Sigmoid colon (tissue), 7 donors: ENCODE measurements around the gene ARL5A. TPM values are rescaled to one million over a fixed set of nuclear protein-coding genes. Genes with fewer than 3 reads are reported as not detected.

Experiments used
- DNase-seq: peaks from one replicate; pipeline ENCODE4 v3.0.0-alpha.2; 2019
- H3K27ac ChIP-seq, 4 donors: fragments of 200-600 bp; sonication (generic); one replicate each; pipeline ENCODE4 v1.5.1; 2016 to 2019; ENCODE audit warnings: mild to moderate bottlenecking in 1 of 4
- H3K27me3 ChIP-seq, 3 donors: fragments of 200-600 bp; sonication (generic); one replicate each; pipeline ENCODE4 v1.5.1; 2019; ENCODE audit warnings: mild to moderate bottlenecking in 1 of 3
- H3K36me3 ChIP-seq, 4 donors: fragments of 200-600 bp; sonication (generic); one replicate each; pipeline ENCODE4 v1.5.1; 2016 to 2019
- H3K4me1 ChIP-seq, 4 donors: fragments of 200-600 bp; sonication (generic); one replicate each; pipeline ENCODE4 v1.5.1; 2017 to 2019
- H3K4me3 ChIP-seq, 4 donors: fragments of 200-600 bp; sonication (generic); one replicate each; pipeline ENCODE4 v1.5.1; 2017 to 2019; ENCODE audit warnings: mild to moderate bottlenecking in 2 of 4, moderate library complexity in 1 of 4
- H3K9me3 ChIP-seq, 4 donors: fragments of 200-600 bp in 3 of 4; sonication (generic) in 3 of 4; one replicate each; pipeline versions ENCODE4 v1.5.1 to v1.6.1; 2013 to 2019
- EP300 ChIP-seq, 4 donors: sonication (generic); formaldehyde crosslinking; IDR thresholded peaks; one replicate each; pipeline ENCODE4 v1.6.1; 2017; ENCODE audit warnings: antibody characterized with exemption in 4 of 4
- POLR2A ChIP-seq, 2 donors: fragments of 450-650 bp; IDR thresholded peaks; one replicate each; pipeline ENCODE4 v1.6.1; 2016; ENCODE audit warnings: antibody characterized with exemption in 2 of 2, mild to moderate bottlenecking in 2 of 2, moderate library complexity in 2 of 2
- POLR2AphosphoS5 ChIP-seq, 4 donors: sonication (generic); formaldehyde crosslinking; IDR thresholded peaks; one replicate each; pipeline ENCODE4 v1.6.1; 2017; ENCODE audit warnings: antibody characterized with exemption in 4 of 4
- WGBS, 2 donors: extraction: QIAGEN DNeasy Blood & Tissue Kit; methylation state at CpG; one replicate each; pipeline ENCODE4 v1.1.7; 2013; 5-methylcytosine and 5-hydroxymethylcytosine counted together
- intact Hi-C: fragments of 100-400 bp; cut with DNase I; formaldehyde crosslinking; loops from one replicate; pipeline ENCODE4 v1.15.1; 2023
- polyA plus RNA-seq, 3 donors: library from polyadenylated mRNA; stranded (reverse); fragments of 200-250 nt; gene quantifications; one replicate each; pipeline ENCODE4 v1.2.3, GENCODE V29; 2013
- total RNA-seq, 4 donors: library from RNA; depleted of rRNA; stranded (reverse); fragments of >200 nt; gene quantifications; one replicate each; pipeline ENCODE4 v1.1.0, GENCODE V29; 2016
- TF ChIP-seq, protein P1 (sequence below), 4 experiments: fragments of 450-650 bp in 3 of 4; fragments of 200-600 bp in 1 of 4; IDR thresholded peaks; one replicate each; pipeline ENCODE4 v1.5.1; 2016 to 2019; ENCODE audit warnings: antibody characterized with exemption in 4 of 4, mild to moderate bottlenecking in 3 of 4, moderate library complexity in 2 of 4
- donor health status: healthy with polysubstance abuse.
- donor health status: Bipolar disorder and iron deficiency.
- donor health status: healthy.

Gene ARL5A
- total and polyA plus RNA-seq, 7 donors: 12.7 to 46.4 (median 41.3) TPM

DNA sequence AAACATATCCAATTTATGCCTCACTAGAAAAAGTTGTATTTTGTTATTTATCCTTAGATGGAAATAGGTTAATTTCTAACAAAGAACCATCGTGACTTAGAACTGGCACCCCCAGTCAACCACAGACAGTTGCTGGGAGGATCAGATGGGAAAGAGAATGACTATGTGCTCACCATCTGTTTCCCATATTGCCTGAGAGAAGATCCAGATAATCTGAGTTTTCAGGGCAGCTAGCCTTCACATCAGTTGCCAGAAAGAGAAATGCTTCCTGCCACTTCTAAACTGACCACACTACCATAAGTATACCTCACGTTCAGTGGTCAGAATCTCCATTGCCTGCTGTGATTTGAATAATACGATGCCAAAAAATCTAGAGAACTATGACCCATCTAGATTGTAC, 65.5 kb downstream of the ARL5A start:
- Histone ChIP-seq H3K4me1 (peaks cover 0 to 3% (median 1%) of the 10 kb centered on the region in 4 donors), H3K36me3 (no peaks in the 10 kb centered on the region), H3K27me3 (no peaks in the 10 kb centered on the region), H3K4me3 (no peak overlapping the region), H3K9me3 (no peaks in the 10 kb centered on the region), H3K27ac (no peak overlapping the region)
- TF ChIP-seq POLR2A (IDR thresholded peaks at IDR 0.05): no peak
- TF ChIP-seq POLR2AphosphoS5 (IDR thresholded peaks at IDR 0.05): no peak
- TF ChIP-seq, protein P1, sequence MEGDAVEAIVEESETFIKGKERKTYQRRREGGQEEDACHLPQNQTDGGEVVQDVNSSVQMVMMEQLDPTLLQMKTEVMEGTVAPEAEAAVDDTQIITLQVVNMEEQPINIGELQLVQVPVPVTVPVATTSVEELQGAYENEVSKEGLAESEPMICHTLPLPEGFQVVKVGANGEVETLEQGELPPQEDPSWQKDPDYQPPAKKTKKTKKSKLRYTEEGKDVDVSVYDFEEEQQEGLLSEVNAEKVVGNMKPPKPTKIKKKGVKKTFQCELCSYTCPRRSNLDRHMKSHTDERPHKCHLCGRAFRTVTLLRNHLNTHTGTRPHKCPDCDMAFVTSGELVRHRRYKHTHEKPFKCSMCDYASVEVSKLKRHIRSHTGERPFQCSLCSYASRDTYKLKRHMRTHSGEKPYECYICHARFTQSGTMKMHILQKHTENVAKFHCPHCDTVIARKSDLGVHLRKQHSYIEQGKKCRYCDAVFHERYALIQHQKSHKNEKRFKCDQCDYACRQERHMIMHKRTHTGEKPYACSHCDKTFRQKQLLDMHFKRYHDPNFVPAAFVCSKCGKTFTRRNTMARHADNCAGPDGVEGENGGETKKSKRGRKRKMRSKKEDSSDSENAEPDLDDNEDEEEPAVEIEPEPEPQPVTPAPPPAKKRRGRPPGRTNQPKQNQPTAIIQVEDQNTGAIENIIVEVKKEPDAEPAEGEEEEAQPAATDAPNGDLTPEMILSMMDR (IDR thresholded peaks at IDR 0.05): no peak
- no peak for TF ChIP-seq EP300 (IDR thresholded peaks at IDR 0.05)
- WGBS, 2 donors: 52 to 63% methylated on average over 3 of the region's 3 CpGs
- DNase-seq: no peak
- intact Hi-C loops: no loop called here

DNA sequence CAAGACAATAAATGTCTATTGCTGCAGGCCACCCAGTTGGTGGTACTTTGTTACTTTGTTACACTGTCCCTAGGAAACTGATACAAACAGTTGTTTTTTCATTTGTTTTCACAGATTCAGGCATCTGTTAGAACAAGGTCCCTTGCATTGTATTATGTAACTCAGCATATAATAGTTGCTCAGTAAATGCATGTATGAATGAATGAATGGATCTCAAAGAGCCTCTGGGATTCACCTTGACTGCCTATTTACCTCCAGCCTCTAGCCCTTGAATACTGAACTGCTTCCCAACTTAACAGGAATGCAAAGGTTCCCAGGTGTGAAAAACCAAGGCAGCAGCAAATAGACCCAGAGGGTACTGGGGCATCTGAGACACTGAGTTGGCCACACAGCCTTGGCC, 66.5 kb downstream of the ARL5A start:
- Histone ChIP-seq H3K9me3 (no peaks in the 10 kb centered on the region), H3K36me3 (no peaks in the 10 kb centered on the region), H3K4me3 (no peak overlapping the region), H3K27me3 (no peaks in the 10 kb centered on the region), H3K4me1 (peaks cover 0 to 6% (median 2%) of the 10 kb centered on the region in 4 donors), H3K27ac (no peak overlapping the region)
- DNase-seq: no peak
- TF ChIP-seq, protein P1 (IDR thresholded peaks at IDR 0.05): no peak
- TF ChIP-seq POLR2AphosphoS5 (IDR thresholded peaks at IDR 0.05) (no peak), EP300 (IDR thresholded peaks at IDR 0.05) (no peak), POLR2A (IDR thresholded peaks at IDR 0.05) (no peak)
- intact Hi-C loops: no loop called here

DNA sequence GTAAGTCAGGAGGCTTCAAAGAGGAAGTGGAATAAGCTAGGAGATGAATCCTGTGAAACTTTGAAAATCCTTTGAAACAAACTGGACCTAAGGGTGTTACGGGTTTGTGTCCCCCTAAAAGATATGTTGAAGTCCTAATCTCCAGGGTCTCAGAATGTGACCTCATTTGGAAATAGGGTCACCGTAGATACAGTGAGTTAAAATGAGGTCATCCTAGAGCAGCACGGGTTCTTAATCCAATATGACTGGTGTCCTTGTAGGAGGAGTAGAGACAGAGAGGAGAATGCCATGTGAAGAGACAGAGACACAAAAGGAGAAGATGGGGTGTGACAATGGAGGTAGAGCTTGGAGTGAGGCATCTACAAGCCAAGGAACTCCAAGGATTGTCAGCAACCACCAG, 67.0 kb downstream of the ARL5A start:
- H3K27me3 ChIP-seq: no peaks in the 10 kb centered on the region
- H3K36me3 ChIP-seq: no peaks in the 10 kb centered on the region
- no peak overlapping the region for H3K27ac ChIP-seq
- no peak overlapping the region for H3K4me3 ChIP-seq
- WGBS, 2 donors: 89 to 92% methylated on average over 3 of the region's 3 CpGs
- H3K4me1 ChIP-seq: peaks cover 0 to 6% (median 2%) of the 10 kb centered on the region in 4 donors
- TF ChIP-seq POLR2AphosphoS5 (IDR thresholded peaks at IDR 0.05) (no peak), EP300 (IDR thresholded peaks at IDR 0.05) (no peak), POLR2A (IDR thresholded peaks at IDR 0.05) (no peak)
- TF ChIP-seq, protein P1 (IDR thresholded peaks at IDR 0.05): no peak
- no peaks in the 10 kb centered on the region for H3K9me3 ChIP-seq
- intact Hi-C loops: no loop called here
- no peak for DNase-seq

DNA sequence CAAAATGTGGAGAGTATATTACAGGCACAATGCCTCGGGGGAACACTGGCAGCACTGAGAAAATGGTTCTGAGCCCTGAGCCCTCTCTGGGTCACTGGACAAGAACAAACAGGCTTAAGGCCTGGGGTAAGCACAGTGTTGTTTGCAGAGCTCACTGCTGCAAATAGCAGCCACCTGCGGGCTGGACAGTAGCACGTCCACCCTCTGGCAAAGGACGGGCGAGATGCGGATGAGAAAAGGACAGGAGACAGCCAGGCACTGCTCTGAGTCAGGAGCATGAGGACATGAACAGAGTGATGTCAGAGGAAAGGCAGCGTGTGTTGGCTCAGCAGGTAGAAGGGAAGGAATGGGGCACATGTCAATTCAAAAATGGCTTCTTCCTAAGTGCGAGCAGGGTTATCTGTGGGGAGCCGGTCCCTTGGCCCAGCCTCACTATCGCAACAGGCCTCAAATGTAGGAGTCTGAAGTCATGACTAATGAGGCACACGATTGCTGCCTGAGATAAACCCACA, 68.0 kb downstream of the ARL5A start:
- Histone ChIP-seq H3K27me3 (no peaks in the 10 kb centered on the region), H3K4me3 (no peak overlapping the region), H3K36me3 (no peaks in the 10 kb centered on the region), H3K9me3 (no peaks in the 10 kb centered on the region), H3K4me1 (peaks cover 0 to 6% (median 2%) of the 10 kb centered on the region in 4 donors), H3K27ac (no peak overlapping the region)
- no peak for DNase-seq
- 94 to 95% methylated on average over 11 of the region's 11 CpGs for WGBS, 2 donors
- no peak for TF ChIP-seq POLR2A (IDR thresholded peaks at IDR 0.05)
- intact Hi-C loops: no loop called here

DNA sequence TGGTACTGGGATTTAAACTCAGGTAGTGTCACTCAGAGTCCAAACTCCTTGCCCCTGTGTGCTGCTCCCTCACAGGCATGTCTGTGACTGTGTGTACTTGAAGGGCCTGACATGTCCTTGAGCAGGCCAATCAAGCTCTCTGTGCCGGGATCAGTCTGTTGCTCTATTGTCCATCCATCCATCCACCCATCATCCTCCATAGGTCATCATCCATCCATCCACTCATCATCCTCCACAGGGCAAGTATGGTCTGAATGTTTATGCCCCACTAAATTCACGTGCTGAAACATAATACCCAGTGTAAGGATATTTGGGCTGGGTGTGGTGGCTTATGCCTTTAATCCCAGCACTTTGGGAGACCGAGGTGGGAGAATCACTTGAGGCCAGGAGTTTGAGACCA, 69.5 kb downstream of the ARL5A start:
- no peaks in the 10 kb centered on the region for H3K36me3 ChIP-seq
- no peak for DNase-seq
- H3K27ac ChIP-seq: no peak overlapping the region
- H3K4me3 ChIP-seq: no peak overlapping the region
- WGBS, 2 donors: 85 to 94% methylated on average over 3 of the region's 3 CpGs
- TF ChIP-seq, protein P1 (IDR thresholded peaks at IDR 0.05): no peak
- no peak for TF ChIP-seq POLR2AphosphoS5 (IDR thresholded peaks at IDR 0.05)
- TF ChIP-seq POLR2A (IDR thresholded peaks at IDR 0.05): no peak
- TF ChIP-seq EP300 (IDR thresholded peaks at IDR 0.05): no peak
- H3K9me3 ChIP-seq: no peaks in the 10 kb centered on the region
- peaks cover 0 to 6% (median 2%) of the 10 kb centered on the region in 4 donors for H3K4me1 ChIP-seq
- H3K27me3 ChIP-seq: no peaks in the 10 kb centered on the region
- intact Hi-C loops: no loop called here
